HG03159 (cell line): ENCODE measurements around the gene FAM107A.

ENCODE experiments used
- ATAC-seq: cut with Tn5 transposase; IDR thresholded peaks from one replicate; pipeline ENCODE4 v1.9.1; 2021; ENCODE audit warnings: mild to moderate bottlenecking, moderate library complexity; ENCODE audit not compliant: unreplicated experiment

Gene FAM107A

GRCh38 chr3:58594117-58594516, 16.9 kb upstream of the FAM107A start:
- no peak for ATAC-seq

DNA sequence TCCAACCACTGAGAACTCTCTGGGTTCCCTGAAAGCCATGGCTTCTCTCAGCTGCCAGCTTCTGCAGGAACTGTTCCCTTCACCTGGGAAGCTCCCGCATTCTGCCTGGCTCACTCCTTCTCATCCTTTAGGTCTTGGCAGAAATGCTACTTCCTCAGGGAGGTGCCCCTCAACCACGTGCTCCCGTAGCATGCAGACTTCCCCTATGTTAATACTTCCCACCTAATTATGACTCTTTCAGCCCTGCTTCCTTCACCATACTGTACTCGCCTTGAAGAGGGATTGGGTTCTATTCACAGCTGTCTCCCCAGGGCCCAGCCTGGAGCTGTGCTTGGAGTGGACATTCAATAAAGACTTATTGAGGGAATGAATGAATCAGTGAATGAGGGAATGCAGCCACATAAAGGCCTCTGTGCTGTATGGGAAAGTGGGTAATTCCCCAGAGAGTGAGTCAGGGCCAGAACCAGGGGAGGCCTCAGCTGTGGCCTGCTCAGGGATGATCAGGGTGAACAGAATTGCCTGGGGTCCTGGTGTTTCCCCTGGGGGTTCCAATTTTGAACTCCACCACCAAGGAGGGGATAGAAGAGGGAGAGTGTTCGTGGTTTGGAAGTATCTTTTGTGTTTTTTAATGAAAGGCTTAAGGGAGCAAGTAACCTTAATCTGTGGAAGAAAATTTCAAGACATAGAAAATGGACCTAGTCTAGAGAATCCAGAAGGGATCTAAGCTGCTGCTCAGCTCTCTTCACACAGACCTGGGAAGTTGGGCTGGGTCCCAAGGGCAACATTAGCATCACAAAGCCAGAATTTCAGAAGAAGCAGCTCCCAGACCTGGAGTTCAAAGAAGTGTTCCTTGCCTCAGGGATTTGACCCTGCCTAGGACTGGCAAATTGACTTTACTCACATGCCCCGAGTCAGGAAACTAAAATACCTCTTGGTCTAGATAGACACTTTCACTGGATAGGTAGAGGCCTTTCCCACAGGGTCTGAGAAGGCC, 14.6 kb upstream of the FAM107A start:
- no peak for ATAC-seq

DNA sequence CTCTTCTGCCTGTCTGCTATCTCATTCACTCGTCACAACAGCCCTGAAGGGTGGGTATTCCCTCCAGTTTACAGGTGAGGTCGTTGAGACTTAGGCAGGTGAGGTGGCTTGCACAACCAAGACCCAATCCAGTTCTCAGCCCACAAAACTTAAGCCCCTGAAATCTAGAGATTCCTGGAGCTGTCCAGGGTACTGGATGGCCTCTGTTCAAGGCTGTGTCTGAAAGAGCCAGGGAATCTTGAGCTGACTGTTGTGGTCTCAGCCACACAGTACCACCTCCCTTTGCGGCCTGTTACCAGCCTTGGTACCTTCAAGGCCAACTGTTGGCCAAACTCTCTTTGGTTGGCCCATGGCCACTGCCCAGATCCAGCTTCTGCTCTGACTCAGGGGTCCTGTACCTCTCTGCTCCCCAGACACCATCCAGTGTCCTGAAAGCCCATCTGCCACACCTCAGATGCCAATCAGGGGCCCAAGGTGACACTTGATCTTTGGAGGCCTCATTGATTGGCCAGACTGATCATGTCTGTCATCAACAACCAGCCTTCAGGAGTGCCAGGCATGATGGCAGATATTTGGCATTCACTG, 10.9 kb upstream of the FAM107A start:
- ATAC-seq, result no peak

DNA sequence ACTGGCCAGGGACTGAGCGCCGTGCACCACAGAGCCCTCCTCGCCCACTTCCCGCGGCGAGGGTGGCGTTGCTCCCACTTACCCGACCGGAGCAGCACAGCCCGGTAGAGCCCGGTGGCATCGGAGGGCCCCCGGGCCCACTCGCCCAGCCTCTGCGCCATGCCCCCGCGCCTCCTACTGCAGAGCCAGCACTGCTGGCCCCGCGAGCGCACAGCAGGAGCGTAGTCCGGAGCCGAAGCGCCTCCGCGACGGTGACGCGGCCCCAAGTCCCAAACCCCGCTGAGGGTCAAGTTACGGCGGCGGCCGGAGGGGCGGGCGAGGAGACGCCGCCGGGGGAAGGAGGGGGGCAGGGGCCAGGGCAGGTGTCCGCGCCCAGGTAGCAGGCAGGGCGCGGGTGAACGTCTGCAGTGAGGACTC, 9.6 kb upstream of the FAM107A start:
- ATAC-seq, result no peak

GRCh38 chr3:58585994-58586393, 8.8 kb upstream of the FAM107A start:
- no peak for ATAC-seq

GRCh38 chr3:58585005-58585786, 8.0 kb upstream of the FAM107A start:
- peak; percentile 92 for ATAC-seq

- ATAC-seq, result no peak
Measured at GRCh38 chr3:58584690-58585004, 7.5 kb upstream of the FAM107A start.

- ATAC-seq, result no peak
Measured at GRCh38 chr3:58581328-58582091, 4.3 kb upstream of the FAM107A start.

- ATAC-seq, result no peak
Measured at GRCh38 chr3:58580826-58581327, 3.7 kb upstream of the FAM107A start.

DNA sequence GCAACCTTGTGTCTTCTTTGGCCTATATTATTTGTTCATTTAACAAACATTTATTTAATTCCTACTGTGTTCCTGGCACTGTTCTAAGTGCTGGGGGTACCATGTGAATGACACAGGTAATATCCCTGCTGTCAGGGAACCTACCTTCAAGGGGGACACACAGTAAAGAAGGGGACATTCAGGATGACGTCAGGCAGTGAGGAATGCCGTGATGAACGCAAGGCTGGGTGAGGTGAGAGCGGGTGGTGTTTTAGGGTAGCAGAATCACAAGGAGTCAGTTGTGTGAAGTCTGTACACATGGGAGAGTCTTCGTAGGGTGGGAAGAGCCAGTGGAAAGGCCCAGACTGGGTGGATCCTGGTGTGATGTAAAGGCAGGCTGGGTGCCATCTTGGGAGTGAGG, 1.7 kb upstream of the FAM107A start:
- no peak for ATAC-seq

DNA sequence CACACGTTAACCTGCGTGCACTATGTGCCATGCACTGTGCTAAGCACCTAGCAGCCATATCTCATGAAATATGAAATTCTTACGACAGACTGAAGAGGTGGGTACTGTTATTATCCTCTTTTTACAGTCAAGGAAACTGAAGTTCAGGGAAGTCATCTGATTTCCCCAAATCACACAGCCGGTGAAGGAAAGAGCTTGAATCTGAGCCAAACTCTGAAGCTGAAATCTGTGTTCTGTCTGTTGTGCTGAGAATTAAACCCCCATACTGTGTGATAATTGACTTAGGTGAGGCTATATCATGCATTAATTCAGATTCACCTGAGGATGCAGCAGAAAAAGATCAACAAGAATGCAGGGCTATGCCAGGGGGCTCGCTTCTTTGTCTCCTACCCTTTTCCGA, 475 bp downstream of the FAM107A start:
- ATAC-seq, result no peak

DNA sequence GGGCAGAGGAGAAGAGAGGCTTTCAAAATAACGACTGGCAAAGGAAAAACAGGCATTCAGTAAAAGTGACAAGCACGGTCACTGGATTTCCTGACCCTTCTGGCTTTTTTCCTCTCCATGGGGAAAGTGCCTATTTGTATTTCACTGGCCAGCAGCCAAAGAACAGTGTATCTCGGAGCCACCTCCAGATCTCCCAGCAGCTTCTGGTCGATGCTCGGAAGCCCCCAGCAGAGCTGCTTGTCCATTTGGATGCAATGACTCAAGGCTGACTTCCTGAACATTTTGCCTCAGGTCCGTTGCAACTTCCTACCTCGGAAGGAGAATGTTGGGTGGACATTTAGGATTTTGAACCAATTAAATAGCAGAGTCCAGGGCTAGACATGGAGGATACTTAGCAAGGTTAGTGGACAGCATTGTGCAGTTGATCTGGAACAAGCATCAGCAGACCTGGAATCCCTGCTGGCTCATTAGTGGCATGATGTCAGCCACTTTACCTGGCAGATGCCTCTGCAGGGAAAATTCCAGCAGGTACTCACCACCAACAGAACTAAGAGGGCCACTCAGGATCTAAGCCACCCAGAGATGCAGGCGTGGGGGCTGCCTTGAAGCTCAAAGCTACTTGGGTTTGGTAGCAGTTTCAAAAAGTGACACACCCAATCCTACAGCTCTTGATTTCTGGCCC, 1.1 kb downstream of the FAM107A start:
- ATAC-seq, result no peak

- no peak for ATAC-seq
Measured at GRCh38 chr3:58574682-58575081, 2.5 kb downstream of the FAM107A start.

DNA sequence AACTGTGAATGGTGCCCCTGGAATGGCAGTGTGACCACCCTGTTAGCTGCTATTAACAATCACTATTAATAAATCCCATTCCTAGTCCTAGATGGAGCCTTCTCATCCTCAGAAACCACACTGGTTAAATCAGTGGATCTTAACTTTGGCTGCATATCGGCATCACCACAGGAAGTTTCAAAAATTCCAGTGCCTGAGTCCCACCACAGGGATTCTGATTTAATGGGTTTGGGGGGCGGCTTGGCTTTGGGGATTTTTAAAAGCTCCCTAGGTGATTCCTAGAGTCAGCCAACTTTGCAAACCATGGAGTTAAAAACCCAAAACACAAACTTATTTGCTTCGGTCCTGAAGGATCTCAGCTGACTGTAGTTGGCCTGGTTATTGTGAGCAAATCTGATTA, 3.1 kb downstream of the FAM107A start:
- no peak for ATAC-seq

- no peak for ATAC-seq
Measured at GRCh38 chr3:58573640-58574039, 3.6 kb downstream of the FAM107A start.

GRCh38 chr3:58572634-58573230, 4.5 kb downstream of the FAM107A start:
- no peak for ATAC-seq

GRCh38 chr3:58572013-58572633, 5.1 kb downstream of the FAM107A start:
- ATAC-seq, result no peak

GRCh38 chr3:58570851-58571250, 6.3 kb downstream of the FAM107A start:
- ATAC-seq, result no peak

DNA sequence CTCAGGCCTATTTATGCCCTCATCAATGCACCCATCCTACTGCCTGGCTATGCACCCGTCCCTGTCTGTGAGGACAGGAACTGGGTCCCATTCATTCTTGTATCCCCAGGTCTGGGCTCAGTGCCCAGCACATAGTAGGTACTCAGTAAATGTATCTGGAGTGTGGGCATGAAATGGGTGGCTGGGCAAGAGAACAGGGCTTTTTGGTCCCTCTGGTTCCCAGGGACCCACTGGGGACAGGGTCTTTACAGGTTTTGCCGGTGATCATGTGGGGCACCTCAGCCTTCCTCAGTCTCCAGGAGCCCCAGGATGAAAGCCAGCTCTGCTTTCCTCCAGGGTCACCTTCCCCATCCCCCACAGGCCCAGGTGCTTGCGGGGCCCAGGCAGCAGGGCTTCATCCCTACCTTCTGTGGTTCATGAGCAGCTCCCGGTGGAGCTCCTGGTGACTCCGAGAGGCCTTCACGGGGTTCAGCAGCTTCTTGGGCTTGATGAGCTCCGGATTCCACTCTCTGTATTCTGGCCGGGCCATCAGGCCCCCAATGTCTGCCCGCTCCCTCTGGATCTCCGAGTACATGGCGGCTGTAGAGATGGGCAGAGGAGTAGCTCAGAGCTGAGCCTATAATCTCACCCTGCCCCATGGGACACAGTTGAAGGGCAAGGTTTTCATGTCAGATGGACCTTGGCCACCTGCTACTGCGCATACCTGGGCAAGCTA, 7.7 kb downstream of the FAM107A start:
- no peak for ATAC-seq
